Measurements from ENCODE around the gene MCC.

The MCC gene

GRCh38 chr5:113089653-113090335, 398.5 kb downstream of the MCC start:
- DNase-seq (ENCODE audit: low read depth in 2 of 2): peak; percentile 54 to 67
- no peak overlapping the region for H3K4me3 ChIP-seq (replicated peaks in 1 of 2; ENCODE audit: low read depth in 2 of 2, low read length in 2 of 2)
- TF ChIP-seq CTCF (IDR thresholded peaks at IDR 0.05; ENCODE audit: low read depth, low read length): no peak

GRCh38 chr5:113087976-113088514, 400.2 kb downstream of the MCC start:
- no peak overlapping the region for H3K4me3 ChIP-seq (replicated peaks in 1 of 2; ENCODE audit: low read depth in 2 of 2, low read length in 2 of 2)
- no peak for TF ChIP-seq CTCF (IDR thresholded peaks at IDR 0.05; ENCODE audit: low read depth, low read length)
- peak; percentile 12 to 81 for DNase-seq (ENCODE audit: low read depth in 2 of 2)

GRCh38 chr5:113085880-113086409, 402.3 kb downstream of the MCC start:
- DNase-seq (ENCODE audit: low read depth in 2 of 2): no peak
- no peak overlapping the region for H3K4me3 ChIP-seq (replicated peaks in 1 of 2; ENCODE audit: low read depth in 2 of 2, low read length in 2 of 2)
- no peak for TF ChIP-seq CTCF (IDR thresholded peaks at IDR 0.05; ENCODE audit: low read depth, low read length)

- TF ChIP-seq CTCF (IDR thresholded peaks at IDR 0.05; ENCODE audit: low read depth, low read length): no peak
- no peak overlapping the region for H3K4me3 ChIP-seq (replicated peaks in 1 of 2; ENCODE audit: low read depth in 2 of 2, low read length in 2 of 2)
- DNase-seq (ENCODE audit: low read depth in 2 of 2): no peak
Observed at GRCh38 chr5:113085084-113085414, 403.2 kb downstream of the MCC start.

GRCh38 chr5:113084402-113085083, 403.7 kb downstream of the MCC start:
- no peak for TF ChIP-seq CTCF (IDR thresholded peaks at IDR 0.05; ENCODE audit: low read depth, low read length)
- no peak for DNase-seq (ENCODE audit: low read depth in 2 of 2)

GRCh38 chr5:113083481-113083880, 404.8 kb downstream of the MCC start:
- no peak for TF ChIP-seq CTCF (IDR thresholded peaks at IDR 0.05; ENCODE audit: low read depth, low read length)
- DNase-seq (ENCODE audit: low read depth in 2 of 2): no peak
- no peak overlapping the region for H3K4me3 ChIP-seq (replicated peaks in 1 of 2; ENCODE audit: low read depth in 2 of 2, low read length in 2 of 2)

More at GRCh38 chr5:113084402-113085083, 403.7 kb downstream of the MCC start:
- no peak overlapping the region for H3K4me3 ChIP-seq (replicated peaks in 1 of 2; ENCODE audit: low read depth in 2 of 2, low read length in 2 of 2)

Data from cardiac fibroblast (primary cell).